ENCODE results near the gene ATF6.
"Not testable (repeated sequence)": the region's sequence is repeated elsewhere in the genome, so short reads cannot be mapped to it uniquely, and the experiment has no call there.

ATF6 gene

DNA sequence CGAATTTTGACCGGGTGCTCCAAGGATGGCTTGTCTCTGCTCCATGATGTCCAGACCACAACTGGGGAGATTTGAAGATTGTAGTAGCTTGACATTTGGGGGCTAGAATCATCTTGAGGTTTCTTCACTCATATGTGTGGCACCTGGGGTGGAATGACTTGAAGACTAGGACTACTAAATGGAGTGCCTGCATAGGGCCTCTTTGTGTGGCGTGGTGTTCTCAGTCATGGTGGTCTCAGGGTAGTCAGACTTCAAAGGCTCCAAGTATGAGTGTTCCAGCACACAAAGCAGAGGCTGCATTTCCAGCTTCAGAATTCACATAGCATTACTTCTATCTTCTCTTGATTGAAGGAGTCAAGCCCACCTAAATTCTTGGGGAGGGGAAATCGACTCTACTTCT is 16.8 kb downstream of the ATF6 start:
- DNase-seq: no peak

DNA sequence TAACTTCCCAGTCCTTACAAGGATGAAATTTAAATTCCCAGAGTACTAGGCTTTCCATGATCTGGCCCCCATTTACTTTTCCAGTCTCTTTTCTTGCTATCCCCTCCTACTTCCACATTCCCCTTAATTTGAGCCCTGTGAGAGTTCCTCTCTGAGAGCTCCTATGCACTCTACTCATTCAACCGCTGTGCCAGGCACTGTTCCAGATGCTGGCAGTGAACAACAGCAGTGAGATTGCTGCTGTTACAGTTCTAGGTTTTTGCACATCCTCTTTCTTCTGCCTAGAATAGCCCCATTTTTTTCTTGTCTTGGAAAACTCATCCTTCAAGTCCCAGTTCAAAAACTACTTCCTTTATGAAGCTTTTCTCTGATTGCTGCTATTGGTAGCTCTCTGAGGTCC is 18.8 kb downstream of the ATF6 start:
- DNase-seq: no peak

DNA sequence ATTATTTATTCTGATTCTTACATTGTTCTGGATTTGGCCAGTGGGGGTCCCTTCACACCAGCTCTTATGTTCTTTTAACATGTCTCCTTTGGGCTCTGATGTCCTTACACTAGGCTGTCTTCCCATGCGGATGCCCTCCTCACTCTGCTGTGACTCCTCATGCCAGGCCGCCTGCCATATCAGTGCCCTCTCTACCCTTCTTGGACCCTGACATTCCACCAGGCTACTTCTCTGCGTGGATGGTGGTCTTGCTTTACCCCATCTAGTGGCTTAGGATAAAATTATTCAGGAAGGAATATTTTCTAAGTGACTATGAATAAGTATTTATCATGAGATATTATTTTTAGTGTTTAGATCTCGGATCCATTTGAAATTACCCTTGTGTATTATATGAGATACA is 21.2 kb downstream of the ATF6 start:
- no peak for DNase-seq

DNA sequence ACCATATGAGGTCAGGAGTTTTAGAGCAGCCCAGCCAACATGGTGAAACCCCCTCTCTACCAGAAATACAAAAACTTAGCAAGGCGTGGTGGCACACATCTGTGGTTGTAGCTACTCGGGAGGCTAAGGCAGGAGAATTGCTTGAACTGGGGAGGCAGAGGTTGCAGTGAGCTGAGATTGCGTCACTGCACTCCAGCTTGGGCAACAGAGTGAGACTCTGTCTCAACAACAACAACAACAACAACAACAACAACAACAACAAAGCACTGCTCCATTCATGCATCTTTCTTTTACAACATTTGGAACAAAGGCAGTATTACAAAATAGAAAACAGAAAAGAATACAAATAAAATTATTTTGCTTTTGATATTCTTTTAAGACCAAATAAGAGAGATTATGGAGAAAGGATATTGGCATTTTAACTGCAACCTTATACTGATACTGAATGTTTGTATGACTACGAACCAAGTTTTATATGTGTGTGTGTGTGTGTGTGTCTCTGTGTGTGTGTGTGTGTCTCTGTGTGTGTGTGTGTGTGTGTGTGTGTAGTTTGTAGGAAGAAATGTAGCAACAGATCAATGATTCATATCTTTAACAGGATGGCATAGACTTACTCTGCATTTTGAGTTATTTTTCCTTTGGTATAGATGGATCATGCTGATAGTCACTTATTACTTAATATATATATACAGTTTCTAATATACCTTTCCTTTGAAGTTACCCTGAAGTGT is 24.6 kb downstream of the ATF6 start:
- DNase-seq: no peak

DNA sequence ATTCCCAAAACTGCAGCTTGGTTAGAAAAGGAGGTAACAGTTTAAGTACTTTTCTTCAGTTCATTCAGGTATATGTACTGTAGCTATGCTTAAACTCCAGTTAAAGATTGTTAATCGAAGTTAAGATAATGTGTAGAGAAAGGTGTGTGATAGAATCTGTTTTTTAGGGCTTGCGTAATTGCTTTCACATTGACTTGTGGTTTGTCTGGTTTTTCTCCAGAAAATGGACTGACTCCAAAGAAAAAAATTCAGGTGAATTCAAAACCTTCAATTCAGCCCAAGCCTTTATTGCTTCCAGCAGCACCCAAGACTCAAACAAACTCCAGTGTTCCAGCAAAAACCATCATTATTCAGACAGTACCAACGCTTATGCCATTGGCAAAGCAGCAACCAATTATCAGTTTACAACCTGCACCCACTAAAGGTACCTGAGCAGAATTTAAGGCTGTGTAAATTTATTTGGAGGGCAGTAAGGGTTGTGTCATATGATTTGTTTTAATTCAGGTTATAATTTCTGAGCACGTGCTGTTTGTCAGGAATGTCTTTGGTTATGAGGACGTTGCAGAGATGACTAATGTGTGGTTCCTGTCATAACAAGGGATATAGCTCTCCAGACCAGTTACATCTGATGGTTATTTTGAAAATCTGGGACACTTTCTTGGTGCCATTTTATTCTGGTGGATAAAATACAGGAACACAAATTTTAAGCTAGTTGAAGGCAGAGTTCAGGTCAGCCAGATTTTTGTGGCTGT is 26.0 kb downstream of the ATF6 start:
- no peak for DNase-seq

DNA sequence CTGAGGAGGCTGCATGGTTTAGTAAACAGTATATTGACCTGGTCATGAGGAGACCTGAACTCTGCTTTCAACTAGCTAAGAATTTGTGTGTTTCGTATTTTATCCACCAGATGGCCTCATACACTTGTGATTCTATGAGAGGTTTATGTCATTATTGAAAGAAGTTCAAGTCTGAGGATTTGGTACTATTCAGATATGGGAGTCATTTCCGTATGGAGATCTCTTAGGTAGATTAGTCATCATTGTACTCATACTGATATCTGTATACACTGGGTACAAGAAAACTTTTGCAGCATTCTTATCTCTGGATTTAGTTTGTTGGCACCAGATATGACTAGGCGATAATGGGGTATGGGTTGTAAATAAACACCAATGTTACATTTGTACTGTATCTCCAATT is 26.6 kb downstream of the ATF6 start:
- DNase-seq: peak; percentile 66

DNA sequence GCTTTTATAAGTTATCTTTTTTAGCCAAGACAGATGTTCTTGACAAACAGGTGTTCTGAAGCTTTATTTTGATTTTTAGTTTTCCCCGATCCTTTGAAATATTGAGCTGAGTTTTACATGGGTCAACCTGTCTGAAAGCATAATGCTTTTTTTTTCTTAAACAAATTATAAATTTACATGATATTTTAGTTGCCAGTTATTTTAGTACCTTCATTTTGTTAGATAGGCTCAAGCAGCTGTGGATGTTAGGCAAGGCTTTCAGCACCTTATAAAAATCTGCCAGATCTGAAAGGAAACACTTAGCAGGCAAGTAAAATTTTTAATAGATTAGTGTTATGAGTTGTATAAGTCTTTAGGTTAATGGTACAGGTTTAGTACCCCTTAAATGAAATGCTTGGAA is 33.7 kb downstream of the ATF6 start:
- no peak for DNase-seq

DNA sequence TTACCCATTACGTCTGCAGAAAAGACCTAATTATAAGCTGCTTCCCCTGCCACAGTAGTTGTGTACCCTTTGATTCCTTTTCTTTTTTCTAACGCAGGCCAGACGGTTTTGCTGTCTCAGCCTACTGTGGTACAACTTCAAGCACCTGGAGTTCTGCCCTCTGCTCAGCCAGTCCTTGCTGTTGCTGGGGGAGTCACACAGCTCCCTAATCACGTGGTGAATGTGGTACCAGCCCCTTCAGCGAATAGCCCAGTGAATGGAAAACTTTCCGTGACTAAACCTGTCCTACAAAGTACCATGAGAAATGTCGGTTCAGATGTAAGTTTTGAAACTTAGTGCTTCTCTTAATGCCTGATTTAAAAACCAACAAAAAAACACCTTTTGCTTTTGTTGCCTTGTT is 35.8 kb downstream of the ATF6 start:
- DNase-seq: no peak

DNA sequence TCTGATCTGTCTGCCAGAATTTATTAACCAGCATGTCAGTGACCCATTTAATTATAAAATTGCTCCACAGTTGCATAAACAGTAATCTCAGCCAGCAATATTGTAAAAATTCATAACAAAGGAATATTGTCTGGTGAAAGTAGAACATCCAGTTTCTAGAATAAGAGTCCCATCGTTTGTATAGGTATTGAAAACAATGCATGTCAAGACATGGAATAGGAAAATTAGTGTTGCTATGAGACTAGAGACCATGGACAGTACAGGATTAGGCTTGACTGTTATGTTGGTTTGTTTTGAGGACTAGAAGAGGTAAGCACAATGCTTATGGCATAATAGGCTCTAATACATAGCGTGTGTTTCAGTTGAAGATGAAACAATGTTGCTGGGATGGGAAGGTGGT is 37.1 kb downstream of the ATF6 start:
- DNase-seq: no peak

DNA sequence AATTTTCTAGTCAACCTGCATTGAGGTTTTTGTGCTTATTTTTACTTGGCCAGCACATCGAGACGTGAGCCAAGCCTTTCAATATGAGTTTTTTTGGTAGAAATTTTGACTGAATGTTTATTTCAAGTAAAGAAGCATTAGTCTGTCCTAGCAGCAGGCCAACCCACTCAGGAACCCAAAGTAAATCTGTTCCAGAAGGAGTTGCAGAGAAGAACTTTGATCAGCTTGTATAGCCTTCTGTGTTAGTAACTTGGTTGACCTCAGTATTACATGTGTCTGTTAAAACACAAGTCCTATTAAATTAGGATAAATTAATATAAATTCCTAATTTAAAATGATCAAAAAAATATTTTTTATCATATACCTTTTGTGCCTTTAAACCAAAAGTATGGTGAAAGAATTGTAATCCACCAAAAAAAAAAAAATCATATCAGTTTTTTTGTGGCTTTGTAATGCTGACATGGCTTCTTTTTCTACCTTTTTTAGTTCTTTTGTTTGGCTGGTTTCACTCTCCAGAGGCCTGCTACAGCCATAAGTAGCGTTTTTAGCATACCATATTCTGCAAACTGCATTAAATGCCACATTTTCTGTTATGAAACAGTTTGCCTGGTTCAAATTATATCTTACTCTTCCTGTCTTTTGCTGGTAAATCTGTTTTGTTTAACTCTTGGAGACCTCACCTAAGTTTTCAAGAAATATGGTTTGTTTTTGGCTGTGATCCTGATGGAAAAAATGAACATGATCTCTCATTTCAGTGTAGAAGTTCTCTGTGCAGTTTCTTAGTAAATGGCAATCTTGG is 39.5 kb downstream of the ATF6 start:
- DNase-seq: no peak

DNA sequence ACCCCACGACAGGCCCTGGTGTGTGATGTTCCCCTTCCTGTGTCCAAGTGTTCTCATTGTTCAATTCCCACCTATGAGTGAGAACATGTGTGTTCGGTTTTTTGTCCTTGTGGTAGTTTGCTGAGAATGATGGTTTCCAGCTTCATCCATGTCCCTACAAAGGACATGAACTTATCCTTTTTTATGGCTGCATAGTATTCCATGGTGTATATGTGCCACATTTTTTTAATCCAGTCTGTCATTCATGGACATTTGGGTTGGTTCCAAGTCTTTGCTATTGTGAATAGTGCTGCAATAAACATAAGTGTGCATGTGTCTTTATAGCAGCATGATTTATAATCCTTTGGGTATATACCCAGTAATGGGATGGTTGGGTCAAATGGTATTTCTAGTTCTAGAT is 43.1 kb downstream of the ATF6 start:
- not testable (repeated sequence) for DNase-seq

DNA sequence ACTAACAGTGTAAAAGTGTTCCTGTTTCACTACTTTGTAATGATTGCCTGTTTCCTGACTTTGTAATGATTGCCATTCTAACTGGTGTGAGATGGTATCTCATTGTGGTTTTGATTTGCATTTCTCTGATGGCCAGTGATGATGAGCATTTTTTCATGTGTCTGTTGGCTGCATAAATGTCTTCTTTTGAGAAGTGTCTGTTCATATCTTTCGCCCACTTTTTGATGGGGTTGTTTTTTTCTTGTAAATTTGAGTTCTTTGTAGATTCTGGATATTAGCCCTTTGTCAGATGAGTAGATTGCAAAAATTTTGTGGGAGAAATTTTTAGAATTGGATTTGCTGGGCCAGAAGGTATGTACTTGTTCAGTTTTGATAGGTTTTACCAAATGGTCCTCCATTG is 43.5 kb downstream of the ATF6 start:
- not testable (repeated sequence) for DNase-seq

DNA sequence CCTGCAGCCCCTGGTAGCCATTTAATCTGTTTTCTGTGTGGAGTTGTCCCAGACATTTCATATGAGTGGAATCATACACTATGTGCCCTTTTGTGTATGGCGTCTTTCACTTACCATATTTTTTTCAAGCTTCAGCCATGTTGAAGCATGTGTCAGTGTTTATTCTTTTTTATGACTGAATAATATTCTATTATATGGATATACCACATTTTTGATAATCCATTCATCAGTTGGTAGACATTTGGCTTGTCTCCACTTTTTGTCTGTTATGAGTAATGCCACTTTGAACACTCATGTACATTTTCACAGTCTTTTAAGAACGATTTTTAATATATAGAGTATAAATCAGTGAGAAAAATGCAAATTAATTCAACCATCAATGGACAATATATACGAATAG is 44.7 kb downstream of the ATF6 start:
- no peak for DNase-seq

DNA sequence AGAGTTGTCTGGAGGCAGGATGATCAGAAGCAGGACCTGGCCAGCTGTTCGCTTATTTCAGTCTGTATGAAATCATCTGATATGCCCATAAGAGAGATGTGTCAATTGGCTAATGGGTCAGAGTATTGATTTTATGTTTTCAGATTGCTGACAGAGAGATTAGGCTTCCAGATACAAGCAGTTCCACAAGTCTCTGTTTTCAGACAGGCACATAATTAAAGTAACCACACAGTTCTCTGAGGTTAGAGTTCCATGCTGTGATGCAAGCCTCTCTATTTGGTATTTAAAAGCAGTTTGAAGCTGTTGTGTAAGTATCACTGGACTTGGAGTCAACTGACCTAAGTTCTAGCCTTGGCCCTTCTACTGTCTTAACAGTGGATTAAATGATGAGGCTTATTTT is 50.1 kb downstream of the ATF6 start:
- peak; percentile 12 for DNase-seq

DNA sequence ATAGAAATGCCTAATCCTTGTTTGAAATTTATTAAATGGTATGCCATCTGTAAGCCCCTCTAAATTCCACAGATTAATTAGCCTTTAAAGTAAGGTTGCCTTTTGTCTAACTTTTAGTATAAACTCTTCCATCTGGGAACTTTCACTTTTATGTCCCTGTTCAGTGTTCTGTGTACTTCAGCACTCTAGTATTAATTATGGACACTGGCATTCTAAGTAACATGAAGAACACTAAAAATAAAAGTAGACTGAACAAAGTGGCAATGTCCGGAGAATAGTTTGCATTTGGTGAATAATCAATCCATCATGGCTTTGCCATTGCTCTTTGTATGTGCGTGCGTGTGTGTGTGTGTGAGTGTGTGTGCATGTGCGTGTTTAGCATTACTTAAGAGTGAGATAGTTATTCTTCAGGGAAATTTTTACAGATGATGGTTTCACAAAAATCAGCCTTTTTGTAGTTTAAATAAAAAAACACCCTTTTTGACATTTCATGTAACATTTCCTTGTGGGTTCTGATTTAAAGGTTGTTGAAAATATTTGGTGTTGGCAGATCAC is 51.1 kb downstream of the ATF6 start:
- DNase-seq: no peak

DNA sequence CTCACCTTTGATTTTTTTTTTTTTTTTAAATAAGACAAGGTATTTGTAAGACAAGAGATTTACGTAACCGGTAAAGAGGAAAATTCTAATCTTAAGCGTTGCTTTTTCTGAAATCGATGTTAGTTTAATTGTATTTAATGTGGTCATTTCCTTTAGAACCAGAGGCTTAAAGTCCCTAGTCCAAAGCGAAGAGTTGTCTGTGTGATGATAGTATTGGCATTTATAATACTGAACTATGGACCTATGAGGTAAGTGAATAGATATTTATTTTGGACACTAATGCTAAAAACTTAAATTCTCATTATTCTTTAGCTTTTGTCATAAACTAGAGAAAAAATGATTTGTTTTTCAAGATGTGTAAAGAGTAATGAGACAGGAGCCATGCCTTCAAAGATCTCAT is 54.8 kb downstream of the ATF6 start:
- no peak for DNase-seq

DNA sequence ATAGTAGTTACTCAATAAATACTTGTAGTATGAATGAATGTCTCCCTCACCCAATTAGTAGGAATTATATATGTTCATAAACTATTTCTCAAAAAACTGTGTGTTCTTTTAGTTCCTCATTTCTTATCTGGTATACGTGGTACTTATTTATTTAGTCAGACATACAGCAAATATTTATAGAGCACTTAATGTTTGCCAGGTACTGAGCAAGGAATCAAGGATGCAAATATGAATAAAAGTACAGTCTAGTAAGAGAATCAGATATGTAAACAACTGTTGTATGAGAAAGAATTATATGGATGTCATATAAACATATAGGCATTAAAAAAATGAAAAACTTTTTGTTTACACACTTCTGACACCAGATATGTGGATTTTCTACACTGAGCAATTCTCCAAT is 58.5 kb downstream of the ATF6 start:
- no peak for DNase-seq

DNA sequence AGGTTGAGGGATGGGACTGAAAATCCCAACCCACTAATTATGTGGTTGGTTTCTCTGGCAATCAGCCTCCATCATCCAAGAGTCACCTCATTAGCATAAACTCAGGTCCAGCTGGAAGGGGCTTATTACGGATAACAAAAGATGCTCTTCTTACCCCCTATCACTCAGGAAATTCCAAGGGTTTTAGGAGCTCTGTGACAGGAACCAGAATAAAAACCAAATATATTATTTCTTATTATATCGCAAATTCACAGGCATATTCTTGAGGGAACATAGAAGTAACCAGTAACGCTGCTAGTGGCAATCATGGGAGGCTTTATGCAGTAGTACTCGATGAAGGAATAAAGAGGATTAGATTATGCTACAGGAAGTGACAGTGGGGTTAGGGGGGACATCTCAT is 59.7 kb downstream of the ATF6 start:
- DNase-seq: no peak

DNA sequence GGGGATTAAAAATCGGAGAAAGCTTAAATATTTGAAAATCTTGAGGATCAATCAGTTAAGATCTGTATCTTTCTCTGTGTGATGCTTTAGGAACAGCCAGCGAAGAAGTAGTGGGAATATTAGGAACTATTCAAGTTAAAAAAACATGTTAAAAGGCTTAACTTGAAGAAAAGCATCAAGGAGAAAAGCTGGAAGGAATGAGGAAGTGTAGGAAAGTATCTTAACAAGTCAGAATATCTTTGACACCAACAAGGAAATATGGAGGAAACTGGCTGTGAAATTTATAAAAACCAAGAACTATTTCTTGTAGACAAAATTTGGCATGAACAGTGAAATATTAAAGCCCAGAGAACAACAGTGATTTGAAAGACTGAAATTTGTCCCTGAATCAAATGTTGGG is 60.4 kb downstream of the ATF6 start:
- DNase-seq: no peak

DNA sequence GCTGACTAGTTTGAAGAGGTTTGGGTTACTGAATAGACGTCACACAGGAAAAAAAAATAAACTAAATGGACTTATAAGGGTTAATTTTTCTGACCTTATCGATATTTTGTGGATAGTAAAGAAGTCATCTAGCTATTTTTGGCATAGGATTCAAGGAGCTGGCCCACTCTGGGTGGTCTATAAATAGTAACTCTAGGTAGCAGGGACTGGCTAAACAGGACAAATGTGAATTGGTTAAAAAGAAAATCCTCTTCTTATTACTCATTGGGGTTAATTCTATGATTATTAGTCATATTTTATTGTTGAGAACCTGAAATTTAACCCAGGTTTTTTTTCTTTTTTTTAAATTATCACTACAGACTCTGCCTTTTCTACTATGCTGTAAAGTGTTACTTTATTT is 61.7 kb downstream of the ATF6 start:
- DNase-seq: no peak

DNA sequence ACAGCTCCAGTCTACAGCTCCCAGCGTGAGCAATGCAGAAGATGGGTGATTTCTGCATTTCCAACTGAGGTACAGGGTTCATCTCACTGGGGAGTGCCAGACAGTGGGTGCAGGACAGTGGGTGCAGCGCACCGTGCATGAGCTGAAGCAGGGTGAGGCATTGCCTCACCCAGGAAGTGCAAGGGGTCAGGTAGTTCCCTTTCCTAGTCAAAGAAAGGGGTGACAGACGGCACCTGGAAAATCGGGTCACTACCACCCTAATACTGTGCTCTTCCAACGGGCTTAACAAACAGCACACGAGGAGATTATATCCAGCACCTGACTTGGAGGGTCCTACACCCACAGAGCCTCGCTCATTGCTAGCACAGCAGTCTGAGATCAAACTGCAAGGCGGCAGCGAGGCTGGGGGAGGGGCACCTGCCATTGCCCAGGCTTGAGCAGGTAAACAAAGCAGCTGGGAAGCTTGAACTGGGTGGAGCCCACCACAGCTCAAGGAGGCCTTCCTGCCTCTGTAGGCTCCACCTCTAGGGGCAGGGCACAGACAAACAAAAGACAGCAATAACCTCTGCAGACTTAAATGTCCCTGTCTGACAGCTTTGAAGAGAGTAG is 66.3 kb downstream of the ATF6 start:
- not testable (repeated sequence) for DNase-seq

DNA sequence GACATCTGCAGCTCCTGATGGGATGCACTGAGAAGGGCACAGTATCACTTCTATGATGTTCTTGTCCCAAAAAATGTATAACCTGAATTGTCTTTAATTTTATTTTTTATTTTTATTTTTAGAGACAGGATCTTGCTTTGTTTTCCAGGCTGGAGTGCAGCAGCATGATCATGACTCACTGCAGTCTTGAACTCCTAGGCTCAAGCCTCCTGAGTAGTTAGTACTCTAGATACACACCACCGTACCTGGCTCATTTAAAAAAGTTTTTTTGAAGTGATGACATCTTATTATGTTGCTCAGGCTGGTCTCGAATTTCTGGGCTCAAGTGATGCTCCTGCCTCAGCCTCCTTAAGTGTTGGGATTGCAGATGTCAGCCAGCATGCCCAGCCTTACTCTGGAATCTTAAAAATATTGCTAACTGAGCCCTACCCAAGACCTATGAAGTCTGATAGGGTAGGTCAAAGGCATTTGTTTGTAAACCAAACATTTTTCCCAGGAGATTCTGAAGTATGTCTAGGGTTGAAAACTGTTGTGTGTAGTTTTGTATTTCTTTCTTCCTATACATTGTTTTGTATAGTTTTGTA is 68.9 kb downstream of the ATF6 start:
- no peak for DNase-seq

DNA sequence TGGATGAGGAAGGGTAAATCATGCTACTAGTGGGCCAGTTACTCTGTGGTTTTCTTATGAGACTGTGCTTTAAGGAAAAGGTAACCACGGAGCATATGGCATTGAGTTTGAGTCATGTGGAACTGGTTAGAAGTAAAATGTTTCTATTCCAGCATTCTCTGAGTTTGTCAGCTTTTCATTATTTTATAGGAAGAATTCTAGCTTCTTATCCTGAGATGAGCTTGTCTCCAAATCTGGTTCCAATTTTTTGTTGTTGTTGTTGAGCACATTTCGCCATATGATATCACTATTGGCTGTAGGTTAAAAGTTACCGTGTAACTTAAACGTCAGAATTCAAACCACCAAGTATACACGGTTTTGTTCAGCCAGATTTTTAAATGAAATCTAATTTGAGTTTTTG is 69.9 kb downstream of the ATF6 start:
- DNase-seq: no peak
